ENCODE measurements around the gene ERCC4. TPM values are rescaled to one million over a fixed set of nuclear protein-coding genes. Genes with fewer than 3 reads are reported as not detected.

Gene ERCC4
- total RNA-seq, 1 donor from 2014 or later = 7.2 TPM

- Histone ChIP-seq H3K27me3 (ENCODE audit: control insufficient read depth, insufficient read depth, low read length) (no peaks in the 10 kb centered on the region), H3K4me3 (ENCODE audit: low read depth, low read length) (no peak overlapping the region), H3K36me3 (ENCODE audit: control insufficient read depth, insufficient read depth, low read length) (no peaks in the 10 kb centered on the region)
- no peak for DNase-seq (ENCODE audit: low read depth)
- no peak for TF ChIP-seq CTCF (IDR thresholded peaks at IDR 0.05; ENCODE audit: insufficient read depth, low read length, poor library complexity, severe bottlenecking)
Observed at GRCh38 chr16:13999895-14000425, 80.0 kb downstream of the ERCC4 start.

- DNase-seq (ENCODE audit: low read depth) = no peak
- Histone ChIP-seq H3K27me3 (ENCODE audit: control insufficient read depth, insufficient read depth, low read length) (no peaks in the 10 kb centered on the region), H3K36me3 (ENCODE audit: control insufficient read depth, insufficient read depth, low read length) (no peaks in the 10 kb centered on the region), H3K4me3 (ENCODE audit: low read depth, low read length) (no peak overlapping the region)
- TF ChIP-seq CTCF (IDR thresholded peaks at IDR 0.05; ENCODE audit: insufficient read depth, low read length, poor library complexity, severe bottlenecking) = no peak
Observed at GRCh38 chr16:14001521-14001920, 81.6 kb downstream of the ERCC4 start.

Other genes starting within 250 kb of the ERCC4 start
- gene MRTFB, start 151.2 kb downstream of the ERCC4 start, total RNA-seq = 15.8 and 20.1 TPM in 2 replicates

Measured in kidney epithelial cell (primary cell).